Activated CD8-positive, alpha-beta memory T cell treated with anti-CD3 and anti-CD28 coated beads, Interleukin-2, amount 50 U/mL, for 4 hours (primary cell): ENCODE results near the gene S100A12.

ENCODE experiments used
- DNase-seq: peaks from one replicate; pipeline ENCODE4 v3.0.0-alpha.2; 2020

S100A12 gene

GRCh38 chr1:153365696-153366095, 9.7 kb downstream of the S100A12 start:
- DNase-seq: no peak

- DNase-seq: no peak
Observed at GRCh38 chr1:153364766-153365666, 10.4 kb downstream of the S100A12 start.

- DNase-seq: no peak
Observed at GRCh38 chr1:153364156-153364555, 11.3 kb downstream of the S100A12 start.

GRCh38 chr1:153363641-153364040, 11.8 kb downstream of the S100A12 start:
- no peak for DNase-seq

GRCh38 chr1:153362187-153362775, 13.1 kb downstream of the S100A12 start:
- DNase-seq: no peak

- DNase-seq: no peak
Observed at GRCh38 chr1:153361480-153362109, 13.8 kb downstream of the S100A12 start.

- no peak for DNase-seq
Observed at GRCh38 chr1:153360592-153361479, 14.6 kb downstream of the S100A12 start.

- DNase-seq: no peak
Observed at GRCh38 chr1:153360190-153360589, 15.2 kb downstream of the S100A12 start.

GRCh38 chr1:153359241-153359640, 16.2 kb downstream of the S100A12 start:
- DNase-seq: no peak

- no peak for DNase-seq
Observed at GRCh38 chr1:153358691-153358975, 16.8 kb downstream of the S100A12 start.

- no peak for DNase-seq
Observed at GRCh38 chr1:153357853-153358690, 17.3 kb downstream of the S100A12 start, which contains the start of gene S100A9. S100A9 (plus strand) TSS chr1:153357854; CDS start chr1:153358284, 430 bp downstream.

GRCh38 chr1:153357076-153357852, 18.2 kb downstream of the S100A12 start:
- DNase-seq: no peak

- DNase-seq: no peak
Observed at GRCh38 chr1:153356392-153357075, 18.9 kb downstream of the S100A12 start.

- DNase-seq: no peak
Observed at GRCh38 chr1:153355445-153356071, 19.9 kb downstream of the S100A12 start.

GRCh38 chr1:153354515-153355193, 20.8 kb downstream of the S100A12 start:
- no peak for DNase-seq

- DNase-seq: no peak
Observed at GRCh38 chr1:153353226-153353947, 22.0 kb downstream of the S100A12 start.

GRCh38 chr1:153352523-153352922, 22.9 kb downstream of the S100A12 start:
- peak; percentile 58 for DNase-seq

- DNase-seq: no peak
Observed at GRCh38 chr1:153350321-153350957, 25.0 kb downstream of the S100A12 start.
